Activated T-helper 1 cell treated with anti-CD3 and anti-CD28 coated beads, Interleukin-12 subunit alpha, Interleukin-12 subunit beta, Interleukin-2, Interleukin-4 antibody, amounts not matched to agents 30 ng/mL and 10 ng/mL and 1 ng/mL, durations not matched to agents 14 hours and 24 hours and 36 hours (primary cell): Measurements from ENCODE around the gene LTB. TPM values are rescaled to one million over a fixed set of nuclear protein-coding genes. Genes with fewer than 3 reads are reported as not detected.

Experiments used
- DNase-seq: peaks from one replicate; pipeline ENCODE4 v3.0.0; 2021; ENCODE audit warnings: low spot score
- H3K27ac Mint-ChIP-seq: one replicate; pipeline ENCODE4 v1.8.0; 2021; ENCODE audit warnings: mild to moderate bottlenecking, mixed read lengths
- H3K27me3 Mint-ChIP-seq: one replicate; pipeline ENCODE4 v1.8.0; 2022; ENCODE audit warnings: mild to moderate bottlenecking, moderate library complexity, mixed read lengths; ENCODE audit not compliant: insufficient read depth
- H3K36me3 Mint-ChIP-seq: one replicate; pipeline ENCODE4 v1.8.0; 2021; ENCODE audit warnings: low read depth, mixed read lengths
- H3K4me1 Mint-ChIP-seq: one replicate; pipeline ENCODE4 v1.8.0; 2021; ENCODE audit warnings: low read depth, mixed read lengths
- H3K4me3 Mint-ChIP-seq: one replicate; pipeline ENCODE4 v1.8.0; 2021; ENCODE audit warnings: mild to moderate bottlenecking, moderate library complexity, mixed read lengths
- H3K9me3 Mint-ChIP-seq: one replicate; pipeline ENCODE4 v1.8.0; 2021; ENCODE audit warnings: mixed read lengths
- intact Hi-C: fragments of 100-400 bp; cut with micrococcal nuclease; formaldehyde crosslinking; loops from one replicate; pipeline ENCODE4 v1.15.1; 2024
- total RNA-seq: library from RNA; stranded (reverse); gene quantifications from 2 replicates; pipeline ENCODE4 v1.2.3, GENCODE V29; 2022

The LTB gene
- total RNA-seq, 1 donor from 2014 or later = 277 TPM

DNA sequence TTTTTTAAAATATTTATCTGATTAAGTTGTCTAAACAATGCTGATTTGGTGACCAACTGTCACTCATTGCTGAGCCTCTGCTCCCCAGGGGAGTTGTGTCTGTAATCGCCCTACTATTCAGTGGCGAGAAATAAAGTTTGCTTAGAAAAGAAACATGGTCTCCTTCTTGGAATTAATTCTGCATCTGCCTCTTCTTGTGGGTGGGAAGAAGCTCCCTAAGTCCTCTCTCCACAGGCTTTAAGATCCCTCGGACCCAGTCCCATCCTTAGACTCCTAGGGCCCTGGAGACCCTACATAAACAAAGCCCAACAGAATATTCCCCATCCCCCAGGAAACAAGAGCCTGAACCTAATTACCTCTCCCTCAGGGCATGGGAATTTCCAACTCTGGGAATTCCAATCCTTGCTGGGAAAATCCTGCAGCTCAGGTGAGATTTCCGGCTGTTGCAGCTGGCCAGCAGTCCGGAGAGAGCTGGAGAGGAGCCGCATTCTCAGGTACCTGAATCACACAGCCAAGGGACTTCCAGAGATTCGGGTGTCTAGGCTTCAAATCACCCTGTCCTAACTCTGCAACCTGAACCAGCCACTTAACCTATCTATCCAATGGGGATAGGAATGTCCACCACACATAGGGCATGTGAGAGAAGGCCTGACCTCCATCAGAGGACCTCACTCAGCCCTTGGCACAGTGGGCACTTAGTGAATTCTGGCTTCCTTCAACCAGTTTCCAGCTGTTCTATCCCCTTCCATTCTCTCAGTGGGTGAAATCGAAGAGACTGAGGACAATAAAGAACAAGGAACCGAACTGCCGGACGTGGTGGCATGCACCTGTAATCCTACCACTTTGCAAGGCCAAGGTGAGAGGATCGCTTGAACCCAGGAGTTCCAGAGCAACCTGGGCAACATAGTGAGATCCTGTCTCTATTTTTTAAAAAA lies 3.8 kb downstream of the LTB start:
- DNase-seq = no peak
- H3K36me3 Mint-ChIP-seq = peaks cover 69% of the 10 kb centered on the region
- no peaks in the 10 kb centered on the region for H3K27me3 Mint-ChIP-seq
- intact Hi-C loops = loop anchor here (5.0 kb wide), 1 partner anchor 381 kb away; no protein-coding TSS in a partner anchor
- peak overlapping the region; percentile 93 for H3K27ac Mint-ChIP-seq
- H3K9me3 Mint-ChIP-seq = no peaks in the 10 kb centered on the region
- H3K4me1 Mint-ChIP-seq = peaks cover 69% of the 10 kb centered on the region
- H3K4me3 Mint-ChIP-seq = peak overlapping the region; percentile 92

DNA sequence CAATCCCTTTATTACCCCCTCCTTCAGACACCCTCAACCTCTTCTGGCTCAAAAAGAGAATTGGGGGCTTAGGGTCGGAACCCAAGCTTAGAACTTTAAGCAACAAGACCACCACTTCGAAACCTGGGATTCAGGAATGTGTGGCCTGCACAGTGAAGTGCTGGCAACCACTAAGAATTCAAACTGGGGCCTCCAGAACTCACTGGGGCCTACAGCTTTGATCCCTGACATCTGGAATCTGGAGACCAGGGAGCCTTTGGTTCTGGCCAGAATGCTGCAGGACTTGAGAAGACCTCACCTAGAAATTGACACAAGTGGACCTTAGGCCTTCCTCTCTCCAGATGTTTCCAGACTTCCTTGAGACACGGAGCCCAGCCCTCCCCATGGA lies 4.7 kb downstream of the LTB start:
- DNase-seq = no peak
- peaks cover 72% of the 10 kb centered on the region for H3K4me1 Mint-ChIP-seq
- peaks cover 71% of the 10 kb centered on the region for H3K36me3 Mint-ChIP-seq
- peak overlapping the region; percentile 92 for H3K4me3 Mint-ChIP-seq
- H3K27ac Mint-ChIP-seq = peak overlapping the region; percentile 81
- H3K9me3 Mint-ChIP-seq = no peaks in the 10 kb centered on the region
- H3K27me3 Mint-ChIP-seq = no peaks in the 10 kb centered on the region
- intact Hi-C loops = loop anchor here (5.0 kb wide), 1 partner anchor 380 kb away; no protein-coding TSS in a partner anchor

DNA sequence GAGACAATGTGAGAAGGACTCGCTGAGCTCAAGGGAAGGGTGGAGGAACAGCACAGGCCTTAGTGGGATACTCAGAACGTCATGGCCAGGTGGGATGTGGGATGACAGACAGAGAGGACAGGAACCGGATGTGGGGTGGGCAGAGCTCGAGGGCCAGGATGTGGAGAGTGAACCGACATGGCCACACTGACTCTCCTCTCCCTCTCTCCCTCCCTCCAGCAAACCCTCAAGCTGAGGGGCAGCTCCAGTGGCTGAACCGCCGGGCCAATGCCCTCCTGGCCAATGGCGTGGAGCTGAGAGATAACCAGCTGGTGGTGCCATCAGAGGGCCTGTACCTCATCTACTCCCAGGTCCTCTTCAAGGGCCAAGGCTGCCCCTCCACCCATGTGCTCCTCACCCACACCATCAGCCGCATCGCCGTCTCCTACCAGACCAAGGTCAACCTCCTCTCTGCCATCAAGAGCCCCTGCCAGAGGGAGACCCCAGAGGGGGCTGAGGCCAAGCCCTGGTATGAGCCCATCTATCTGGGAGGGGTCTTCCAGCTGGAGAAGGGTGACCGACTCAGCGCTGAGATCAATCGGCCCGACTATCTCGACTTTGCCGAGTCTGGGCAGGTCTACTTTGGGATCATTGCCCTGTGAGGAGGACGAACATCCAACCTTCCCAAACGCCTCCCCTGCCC lies 5.2 kb downstream of the LTB start:
- H3K36me3 Mint-ChIP-seq = peaks cover 74% of the 10 kb centered on the region
- H3K27me3 Mint-ChIP-seq = no peaks in the 10 kb centered on the region
- peak; percentile 59 for DNase-seq
- H3K4me1 Mint-ChIP-seq = peaks cover 73% of the 10 kb centered on the region
- H3K27ac Mint-ChIP-seq = peak overlapping the region; percentile 81
- no peaks in the 10 kb centered on the region for H3K9me3 Mint-ChIP-seq
- peak overlapping the region; percentile 92 for H3K4me3 Mint-ChIP-seq
- intact Hi-C loops = loop anchor here (1.0 to 5.0 kb wide), 2 partner anchors 9 to 380 kb away; no protein-coding TSS in a partner anchor

DNA sequence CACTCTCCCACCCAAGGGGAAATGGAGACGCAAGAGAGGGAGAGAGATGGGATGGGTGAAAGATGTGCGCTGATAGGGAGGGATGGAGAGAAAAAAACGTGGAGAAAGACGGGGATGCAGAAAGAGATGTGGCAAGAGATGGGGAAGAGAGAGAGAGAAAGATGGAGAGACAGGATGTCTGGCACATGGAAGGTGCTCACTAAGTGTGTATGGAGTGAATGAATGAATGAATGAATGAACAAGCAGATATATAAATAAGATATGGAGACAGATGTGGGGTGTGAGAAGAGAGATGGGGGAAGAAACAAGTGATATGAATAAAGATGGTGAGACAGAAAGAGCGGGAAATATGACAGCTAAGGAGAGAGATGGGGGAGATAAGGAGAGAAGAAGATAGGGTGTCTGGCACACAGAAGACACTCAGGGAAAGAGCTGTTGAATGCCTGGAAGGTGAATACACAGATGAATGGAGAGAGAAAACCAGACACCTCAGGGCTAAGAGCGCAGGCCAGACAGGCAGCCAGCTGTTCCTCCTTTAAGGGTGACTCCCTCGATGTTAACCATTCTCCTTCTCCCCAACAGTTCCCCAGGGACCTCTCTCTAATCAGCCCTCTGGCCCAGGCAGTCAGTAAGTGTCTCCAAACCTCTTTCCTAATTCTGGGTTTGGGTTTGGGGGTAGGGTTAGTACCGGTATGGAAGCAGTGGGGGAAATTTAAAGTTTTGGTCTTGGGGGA lies 6.1 kb downstream of the LTB start:
- intact Hi-C loops = loop anchor here (1.0 to 5.0 kb wide), 5 partner anchors 8 to 379 kb away; partner anchors contain the start of genes NFKBIL1 and PRRC2A
- no peak for DNase-seq
- no peaks in the 10 kb centered on the region for H3K9me3 Mint-ChIP-seq
- peaks cover 2% of the 10 kb centered on the region for H3K27me3 Mint-ChIP-seq
- H3K4me3 Mint-ChIP-seq = peak overlapping the region; percentile 92
- H3K36me3 Mint-ChIP-seq = peaks cover 67% of the 10 kb centered on the region
- peak overlapping the region; percentile 81 for H3K27ac Mint-ChIP-seq
- H3K4me1 Mint-ChIP-seq = peaks cover 78% of the 10 kb centered on the region

DNA sequence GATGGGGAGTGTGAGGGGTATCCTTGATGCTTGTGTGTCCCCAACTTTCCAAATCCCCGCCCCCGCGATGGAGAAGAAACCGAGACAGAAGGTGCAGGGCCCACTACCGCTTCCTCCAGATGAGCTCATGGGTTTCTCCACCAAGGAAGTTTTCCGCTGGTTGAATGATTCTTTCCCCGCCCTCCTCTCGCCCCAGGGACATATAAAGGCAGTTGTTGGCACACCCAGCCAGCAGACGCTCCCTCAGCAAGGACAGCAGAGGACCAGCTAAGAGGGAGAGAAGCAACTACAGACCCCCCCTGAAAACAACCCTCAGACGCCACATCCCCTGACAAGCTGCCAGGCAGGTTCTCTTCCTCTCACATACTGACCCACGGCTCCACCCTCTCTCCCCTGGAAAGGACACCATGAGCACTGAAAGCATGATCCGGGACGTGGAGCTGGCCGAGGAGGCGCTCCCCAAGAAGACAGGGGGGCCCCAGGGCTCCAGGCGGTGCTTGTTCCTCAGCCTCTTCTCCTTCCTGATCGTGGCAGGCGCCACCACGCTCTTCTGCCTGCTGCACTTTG lies 6.8 kb downstream of the LTB start, which contains the start of gene TNF:
Gene TNF, plus strand, starts transcription at position 231 of the 567 bp plus-strand sequence. Its CDS starts 177 bp downstream, at position 408.
- intact Hi-C loops = loop anchor here (1.0 to 5.0 kb wide), 4 partner anchors 16 to 378 kb away; partner anchors contain the start of genes NFKBIL1 and PRRC2A
- DNase-seq = peak; percentile 85
- Mint-ChIP-seq H3K4me3 (peak within 1 kb of the TSS; percentile 92), H3K27me3 (peaks cover 2% of the 10 kb centered on the region), H3K27ac (peak within 1 kb of the TSS; percentile 81), H3K9me3 (no peaks in the 10 kb centered on the region), H3K4me1 (peaks cover 81% of the 10 kb centered on the region), H3K36me3 (peaks cover 61% of the 10 kb centered on the region)

DNA sequence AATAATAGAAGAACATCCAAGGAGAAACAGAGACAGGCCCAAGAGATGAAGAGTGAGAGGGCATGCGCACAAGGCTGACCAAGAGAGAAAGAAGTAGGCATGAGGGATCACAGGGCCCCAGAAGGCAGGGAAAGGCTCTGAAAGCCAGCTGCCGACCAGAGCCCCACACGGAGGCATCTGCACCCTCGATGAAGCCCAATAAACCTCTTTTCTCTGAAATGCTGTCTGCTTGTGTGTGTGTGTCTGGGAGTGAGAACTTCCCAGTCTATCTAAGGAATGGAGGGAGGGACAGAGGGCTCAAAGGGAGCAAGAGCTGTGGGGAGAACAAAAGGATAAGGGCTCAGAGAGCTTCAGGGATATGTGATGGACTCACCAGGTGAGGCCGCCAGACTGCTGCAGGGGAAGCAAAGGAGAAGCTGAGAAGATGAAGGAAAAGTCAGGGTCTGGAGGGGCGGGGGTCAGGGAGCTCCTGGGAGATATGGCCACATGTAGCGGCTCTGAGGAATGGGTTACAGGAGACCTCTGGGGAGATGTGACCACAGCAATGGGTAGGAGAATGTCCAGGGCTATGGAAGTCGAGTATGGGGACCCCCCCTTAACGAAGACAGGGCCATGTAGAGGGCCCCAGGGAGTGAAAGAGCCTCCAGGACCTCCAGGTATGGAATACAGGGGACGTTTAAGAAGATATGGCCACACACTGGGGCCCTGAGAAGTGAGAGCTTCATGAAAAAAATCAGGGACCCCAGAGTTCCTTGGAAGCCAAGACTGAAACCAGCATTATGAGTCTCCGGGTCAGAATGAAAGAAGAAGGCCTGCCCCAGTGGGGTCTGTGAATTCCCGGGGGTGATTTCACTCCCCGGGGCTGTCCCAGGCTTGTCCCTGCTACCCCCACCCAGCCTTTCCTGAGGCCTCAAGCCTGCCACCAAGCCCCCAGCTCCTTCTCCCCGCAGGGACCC lies 7.8 kb downstream of the LTB start:
- intact Hi-C loops = loop anchor here (1.0 to 5.0 kb wide), 6 partner anchors 15 to 1278 kb away; partner anchors contain the start of genes CLIC1, NFKBIL1, PRRC2A and PSMB9
- no peak for DNase-seq
- H3K27ac Mint-ChIP-seq = peak overlapping the region; percentile 81
- peak overlapping the region; percentile 92 for H3K4me3 Mint-ChIP-seq
- H3K4me1 Mint-ChIP-seq = peaks cover 81% of the 10 kb centered on the region
- H3K9me3 Mint-ChIP-seq = no peaks in the 10 kb centered on the region
- peaks cover 2% of the 10 kb centered on the region for H3K27me3 Mint-ChIP-seq
- peaks cover 55% of the 10 kb centered on the region for H3K36me3 Mint-ChIP-seq

DNA sequence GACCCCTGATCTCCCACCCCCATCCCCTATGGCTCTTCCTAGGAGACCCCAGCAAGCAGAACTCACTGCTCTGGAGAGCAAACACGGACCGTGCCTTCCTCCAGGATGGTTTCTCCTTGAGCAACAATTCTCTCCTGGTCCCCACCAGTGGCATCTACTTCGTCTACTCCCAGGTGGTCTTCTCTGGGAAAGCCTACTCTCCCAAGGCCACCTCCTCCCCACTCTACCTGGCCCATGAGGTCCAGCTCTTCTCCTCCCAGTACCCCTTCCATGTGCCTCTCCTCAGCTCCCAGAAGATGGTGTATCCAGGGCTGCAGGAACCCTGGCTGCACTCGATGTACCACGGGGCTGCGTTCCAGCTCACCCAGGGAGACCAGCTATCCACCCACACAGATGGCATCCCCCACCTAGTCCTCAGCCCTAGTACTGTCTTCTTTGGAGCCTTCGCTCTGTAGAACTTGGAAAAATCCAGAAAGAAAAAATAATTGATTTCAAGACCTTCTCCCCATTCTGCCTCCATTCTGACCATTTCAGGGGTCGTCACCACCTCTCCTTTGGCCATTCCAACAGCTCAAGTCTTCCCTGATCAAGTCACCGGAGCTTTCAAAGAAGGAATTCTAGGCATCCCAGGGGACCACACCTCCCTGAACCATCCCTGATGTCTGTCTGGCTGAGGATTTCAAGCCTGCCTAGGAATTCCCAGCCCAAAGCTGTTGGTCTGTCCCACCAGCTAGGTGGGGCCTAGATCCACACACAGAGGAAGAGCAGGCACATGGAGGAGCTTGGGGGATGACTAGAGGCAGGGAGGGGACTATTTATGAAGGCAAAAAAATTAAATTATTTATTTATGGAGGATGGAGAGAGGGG lies 8.8 kb downstream of the LTB start:
- H3K4me3 Mint-ChIP-seq = peak overlapping the region; percentile 92
- H3K27me3 Mint-ChIP-seq = peaks cover 2% of the 10 kb centered on the region
- H3K9me3 Mint-ChIP-seq = no peaks in the 10 kb centered on the region
- peaks cover 81% of the 10 kb centered on the region for H3K4me1 Mint-ChIP-seq
- DNase-seq = no peak
- H3K36me3 Mint-ChIP-seq = peaks cover 46% of the 10 kb centered on the region
- intact Hi-C loops = loop anchor here (2.0 to 5.0 kb wide), 3 partner anchors 47 to 1279 kb away; partner anchors contain the start of genes CLIC1, PRRC2A, PSMB9 and TAP1
- peak overlapping the region; percentile 81 for H3K27ac Mint-ChIP-seq

DNA sequence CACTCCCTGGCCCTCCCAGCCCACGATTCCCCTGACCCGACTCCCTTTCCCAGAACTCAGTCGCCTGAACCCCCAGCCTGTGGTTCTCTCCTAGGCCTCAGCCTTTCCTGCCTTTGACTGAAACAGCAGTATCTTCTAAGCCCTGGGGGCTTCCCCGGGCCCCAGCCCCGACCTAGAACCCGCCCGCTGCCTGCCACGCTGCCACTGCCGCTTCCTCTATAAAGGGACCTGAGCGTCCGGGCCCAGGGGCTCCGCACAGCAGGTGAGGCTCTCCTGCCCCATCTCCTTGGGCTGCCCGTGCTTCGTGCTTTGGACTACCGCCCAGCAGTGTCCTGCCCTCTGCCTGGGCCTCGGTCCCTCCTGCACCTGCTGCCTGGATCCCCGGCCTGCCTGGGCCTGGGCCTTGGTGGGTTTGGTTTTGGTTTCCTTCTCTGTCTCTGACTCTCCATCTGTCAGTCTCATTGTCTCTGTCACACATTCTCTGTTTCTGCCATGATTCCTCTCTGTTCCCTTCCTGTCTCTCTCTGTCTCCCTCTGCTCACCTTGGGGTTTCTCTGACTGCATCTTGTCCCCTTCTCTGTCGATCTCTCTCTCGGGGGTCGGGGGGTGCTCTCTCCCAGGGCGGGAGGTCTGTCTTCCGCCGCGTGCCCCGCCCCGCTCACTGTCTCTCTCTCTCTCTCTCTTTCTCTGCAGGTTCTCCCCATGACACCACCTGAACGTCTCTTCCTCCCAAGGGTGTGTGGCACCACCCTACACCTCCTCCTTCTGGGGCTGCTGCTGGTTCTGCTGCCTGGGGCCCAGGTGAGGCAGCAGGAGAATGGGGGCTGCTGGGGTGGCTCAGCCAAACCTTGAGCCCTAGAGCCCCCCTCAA lies 9.9 kb downstream of the LTB start, which contains the start of gene LTA:
Gene LTA, plus strand, starts transcription at position 249 of the 871 bp plus-strand sequence. Its CDS starts 454 bp downstream, at position 703.
- peaks cover 39% of the 10 kb centered on the region for H3K36me3 Mint-ChIP-seq
- H3K27me3 Mint-ChIP-seq = peaks cover 5% of the 10 kb centered on the region
- H3K4me3 Mint-ChIP-seq = peak within 1 kb of the TSS; percentile 92
- intact Hi-C loops = loop anchor here (1.0 to 5.0 kb wide), 3 partner anchors 9 to 1280 kb away; partner anchors contain the start of genes CLIC1, PSMB9 and TAP1
- H3K9me3 Mint-ChIP-seq = no peaks in the 10 kb centered on the region
- peak; percentile 71 for DNase-seq
- H3K4me1 Mint-ChIP-seq = peaks cover 85% of the 10 kb centered on the region
- peak within 1 kb of the TSS; percentile 81 for H3K27ac Mint-ChIP-seq

DNA sequence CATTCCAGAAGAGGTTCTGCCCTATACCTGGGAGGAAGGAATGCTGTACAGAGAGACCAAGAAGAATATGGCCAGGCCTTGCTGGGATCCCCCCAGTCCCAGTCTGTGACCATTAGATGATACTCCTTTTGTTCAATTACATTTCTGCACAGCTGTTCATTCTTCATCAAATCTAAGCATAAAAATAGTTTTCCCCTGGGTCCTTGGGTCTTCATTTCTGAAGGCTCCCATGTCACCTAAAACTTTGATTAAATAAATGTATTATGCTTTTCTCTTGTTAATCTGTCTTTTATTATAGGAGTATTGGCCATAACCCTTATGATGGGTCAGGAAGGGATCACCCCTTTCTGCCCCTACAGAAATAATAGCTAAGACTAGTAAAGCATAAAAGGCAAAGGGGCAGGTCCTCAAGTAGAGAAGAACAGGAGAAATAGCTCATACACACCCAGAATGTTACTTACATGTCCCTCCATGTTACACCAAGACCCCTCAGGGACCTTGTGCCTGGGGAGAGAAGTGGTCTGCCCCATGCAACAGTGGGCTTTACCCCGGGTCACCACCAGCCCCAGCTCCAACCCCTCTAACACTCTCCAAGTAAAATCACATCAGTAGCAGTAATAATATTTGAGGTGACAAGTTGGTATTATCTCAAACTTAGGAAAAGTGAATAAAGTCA lies 12.2 kb downstream of the LTB start:
- intact Hi-C loops = loop anchor here (2.0 to 5.0 kb wide), 3 partner anchors 15 to 1282 kb away; partner anchors contain the start of genes CLIC1, PSMB9 and TAP1
- no peak for DNase-seq
- Mint-ChIP-seq H3K4me3 (no peak overlapping the region), H3K27me3 (peaks cover 9% of the 10 kb centered on the region), H3K36me3 (peaks cover 26% of the 10 kb centered on the region), H3K9me3 (no peaks in the 10 kb centered on the region), H3K4me1 (peaks cover 87% of the 10 kb centered on the region), H3K27ac (no peak overlapping the region)
